ENCODE data around the gene KRT2.

Gene KRT2

GRCh38 chr12:52651726-52652261 is at the start of gene KRT2:
TSS of gene KRT2 (minus strand) at chr12:52652211. CDS start at chr12:52652142, 69 bp downstream.
- DNase-seq, result no peak
- in situ Hi-C loops (cut with MboI; ENCODE audit: low pct_unique_long_range_greater_than_20kb, low sequenced_read_pairs), result no loop called here

DNA sequence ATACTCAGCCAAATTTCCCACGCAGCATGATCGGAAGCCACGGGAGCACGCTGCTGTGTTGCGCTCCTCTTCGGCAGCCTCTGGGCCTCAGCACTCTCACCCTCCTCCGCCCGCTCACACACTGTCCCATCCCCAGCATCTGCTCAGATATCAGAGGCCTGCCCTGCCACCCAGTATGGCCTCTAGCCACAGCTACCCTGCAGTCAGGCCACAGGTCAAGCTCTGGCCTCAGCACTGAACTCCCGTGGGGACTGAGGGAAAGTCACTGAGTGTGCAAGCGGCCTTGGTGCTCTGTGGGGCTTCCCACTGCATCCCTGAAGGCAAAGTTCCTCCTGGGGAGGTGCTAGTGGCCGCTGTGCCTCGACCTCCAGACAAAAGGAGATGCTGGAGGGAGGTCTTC is 49.3 kb upstream of the KRT2 start:
- in situ Hi-C loops (cut with MboI; ENCODE audit: low pct_unique_long_range_greater_than_20kb, low sequenced_read_pairs), result no loop called here
- no peak for DNase-seq

GRCh38 chr12:52699960-52700359 is 47.9 kb upstream of the KRT2 start:
- DNase-seq, result no peak
- in situ Hi-C loops (cut with MboI; ENCODE audit: low pct_unique_long_range_greater_than_20kb, low sequenced_read_pairs), result no loop called here

DNA sequence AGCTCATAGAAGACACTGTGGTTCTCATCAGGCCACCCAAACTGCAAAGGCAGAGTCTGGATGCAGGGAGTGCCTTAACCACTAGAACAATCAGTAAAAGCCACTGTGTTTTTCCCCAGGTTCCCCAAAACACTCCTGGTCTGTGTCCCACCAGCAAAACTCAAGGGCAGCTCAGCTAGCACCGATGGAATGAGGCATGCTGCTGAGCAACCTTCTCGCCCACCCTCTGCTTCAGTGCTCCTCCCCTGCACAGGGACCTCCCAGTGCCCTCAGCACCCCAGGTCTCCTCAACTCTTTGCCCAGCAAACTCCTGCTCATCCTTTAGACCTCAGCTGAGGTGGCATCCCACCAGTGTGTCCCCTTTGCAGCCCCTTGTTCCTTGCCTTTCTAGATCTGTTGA is 47.4 kb upstream of the KRT2 start:
- in situ Hi-C loops (cut with MboI; ENCODE audit: low pct_unique_long_range_greater_than_20kb, low sequenced_read_pairs), result no loop called here
- DNase-seq, result no peak

DNA sequence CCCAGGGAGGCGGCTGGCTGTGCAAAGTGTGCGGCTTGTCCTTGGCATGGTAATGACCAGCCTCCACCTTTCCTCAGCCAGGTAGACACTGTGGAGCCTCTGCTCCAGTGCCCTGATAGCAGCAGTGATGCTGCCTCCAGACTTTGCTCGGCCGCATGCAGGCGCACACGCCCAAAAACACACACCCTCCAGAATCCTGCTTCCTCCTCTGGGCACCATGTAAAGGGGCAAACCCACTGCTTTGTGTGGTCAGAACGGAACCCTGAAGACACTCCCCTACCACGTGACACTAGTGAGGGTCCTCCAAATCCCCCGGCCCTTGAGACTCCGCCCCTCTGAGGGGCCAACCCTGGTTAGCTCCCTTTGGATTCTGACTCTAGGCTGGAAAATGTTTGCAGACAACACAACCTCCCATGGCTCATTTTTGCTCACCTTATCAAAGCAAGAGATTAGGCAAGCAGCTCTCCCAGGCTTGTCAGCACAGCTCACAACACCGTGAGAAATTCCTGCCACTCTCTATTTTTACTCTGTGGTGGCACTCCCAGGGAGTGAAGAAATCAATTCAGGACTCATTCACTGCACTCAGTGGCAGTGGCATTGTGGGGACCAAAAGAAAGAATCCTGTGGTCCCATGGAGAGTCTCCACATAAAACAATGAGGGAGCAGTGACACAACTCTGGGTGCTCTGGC is 46.8 kb upstream of the KRT2 start:
- in situ Hi-C loops (cut with MboI; ENCODE audit: low pct_unique_long_range_greater_than_20kb, low sequenced_read_pairs), result no loop called here
- no peak for DNase-seq

DNA sequence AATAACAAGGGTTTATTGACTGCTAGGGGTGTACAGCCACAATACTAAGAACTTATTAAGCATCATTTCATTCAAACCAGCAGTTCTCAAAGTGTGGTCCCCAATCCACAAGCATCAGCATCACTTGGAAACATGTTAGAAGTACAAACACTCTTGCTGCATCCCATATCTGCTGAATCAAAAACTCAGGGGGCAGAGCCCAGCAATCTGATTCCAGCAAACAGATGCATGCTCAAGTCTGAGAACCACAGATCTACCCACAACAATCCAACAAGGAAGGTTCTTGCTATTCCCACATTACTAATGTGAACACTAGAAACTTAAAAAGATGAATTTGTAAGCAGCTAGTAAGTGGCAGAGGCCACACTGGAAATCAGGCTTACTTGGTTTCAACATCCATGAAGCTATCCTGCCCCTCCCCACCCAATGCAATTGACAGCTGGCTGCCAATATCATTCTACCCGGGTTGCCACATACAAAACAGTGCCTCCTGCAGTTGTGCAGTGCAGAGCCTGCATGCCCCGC is 45.1 kb upstream of the KRT2 start:
- no peak for DNase-seq
- in situ Hi-C loops (cut with MboI; ENCODE audit: low pct_unique_long_range_greater_than_20kb, low sequenced_read_pairs), result no loop called here

DNA sequence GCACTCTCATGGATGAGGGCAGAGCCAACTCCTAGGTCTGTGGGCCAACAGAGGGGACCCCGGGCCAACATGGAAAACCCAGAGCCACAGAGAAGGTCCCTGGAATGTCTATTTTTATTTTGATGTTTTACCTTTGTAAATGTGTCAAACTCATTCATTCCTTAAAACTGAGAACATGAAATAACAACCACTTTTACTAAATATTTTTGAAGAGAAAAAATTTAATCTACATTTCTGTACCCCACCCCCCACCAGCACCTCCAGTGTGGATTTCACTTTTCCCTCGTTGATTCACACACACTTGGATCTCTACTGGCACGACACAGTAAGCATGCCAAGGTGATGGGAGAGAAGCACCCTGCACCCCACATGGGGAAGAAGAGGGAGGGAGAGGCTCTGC is 44.6 kb upstream of the KRT2 start:
- no peak for DNase-seq
- in situ Hi-C loops (cut with MboI; ENCODE audit: low pct_unique_long_range_greater_than_20kb, low sequenced_read_pairs), result no loop called here

DNA sequence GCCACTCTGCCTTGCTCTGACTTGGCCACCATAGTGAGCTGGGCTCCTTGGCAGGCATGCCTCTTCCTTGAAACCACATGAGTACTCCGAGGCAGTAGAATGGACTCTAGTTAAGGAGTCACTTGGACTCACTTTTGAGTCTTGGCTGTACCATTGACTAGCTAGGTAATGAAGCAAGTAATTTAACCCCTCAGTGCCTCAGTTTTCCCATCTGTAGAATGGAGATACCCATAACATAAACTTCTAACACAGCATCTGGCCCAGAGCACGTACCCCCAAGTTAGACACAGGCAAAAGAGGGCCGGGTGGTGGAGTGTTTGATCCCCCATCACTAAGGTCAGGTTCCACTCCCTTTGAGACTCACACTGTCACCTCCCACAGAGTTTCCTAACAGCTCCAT is 43.0 kb upstream of the KRT2 start:
- in situ Hi-C loops (cut with MboI; ENCODE audit: low pct_unique_long_range_greater_than_20kb, low sequenced_read_pairs), result no loop called here

DNA sequence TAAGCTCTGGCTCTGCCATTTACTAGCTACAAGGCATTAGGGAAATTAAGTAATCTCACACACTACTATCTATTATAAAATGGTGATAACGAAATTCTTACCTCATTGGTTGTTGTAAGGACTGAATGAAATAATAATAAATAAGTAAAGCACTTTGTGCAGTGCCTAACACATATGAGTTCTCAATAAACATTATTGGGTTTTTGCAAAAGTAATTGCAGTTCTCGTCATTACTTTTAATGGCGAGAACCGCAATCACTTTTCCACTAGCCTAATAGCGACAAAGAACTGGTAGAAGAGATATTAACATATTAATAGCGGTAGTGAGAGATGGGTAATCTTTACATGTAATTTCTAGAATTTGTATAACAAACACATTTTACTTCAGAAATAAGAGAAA is 42.1 kb upstream of the KRT2 start:
- in situ Hi-C loops (cut with MboI; ENCODE audit: low pct_unique_long_range_greater_than_20kb, low sequenced_read_pairs), result no loop called here
- DNase-seq, result no peak

More for the DNA sequence above, 43.0 kb upstream of the KRT2 start:
- DNase-seq, result no peak

DNA sequence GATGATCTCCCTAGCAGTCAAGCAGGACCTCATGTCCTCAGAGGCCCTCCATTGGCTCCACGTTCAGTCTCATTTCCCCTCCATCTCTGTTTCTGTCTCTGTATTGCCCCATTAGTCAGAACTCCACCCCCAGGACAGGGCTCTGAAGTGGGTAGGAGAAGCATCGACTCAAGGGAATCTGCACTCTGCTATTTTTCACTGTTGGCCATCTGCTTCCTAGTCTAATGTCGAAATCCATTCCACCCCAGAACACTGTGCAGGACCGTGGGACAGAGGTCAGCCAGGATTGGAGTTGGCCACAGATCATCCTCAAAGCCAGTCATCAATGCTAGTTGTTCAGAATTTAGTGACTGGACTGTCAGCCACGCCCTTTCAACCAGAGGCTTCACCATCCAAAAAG is 41.2 kb upstream of the KRT2 start:
- DNase-seq, result no peak
- in situ Hi-C loops (cut with MboI; ENCODE audit: low pct_unique_long_range_greater_than_20kb, low sequenced_read_pairs), result no loop called here

- in situ Hi-C loops (cut with MboI; ENCODE audit: low pct_unique_long_range_greater_than_20kb, low sequenced_read_pairs), result no loop called here
- no peak for DNase-seq
These were observed 40.2 kb upstream of the KRT2 start for GRCh38 chr12:52692254-52692653.

DNA sequence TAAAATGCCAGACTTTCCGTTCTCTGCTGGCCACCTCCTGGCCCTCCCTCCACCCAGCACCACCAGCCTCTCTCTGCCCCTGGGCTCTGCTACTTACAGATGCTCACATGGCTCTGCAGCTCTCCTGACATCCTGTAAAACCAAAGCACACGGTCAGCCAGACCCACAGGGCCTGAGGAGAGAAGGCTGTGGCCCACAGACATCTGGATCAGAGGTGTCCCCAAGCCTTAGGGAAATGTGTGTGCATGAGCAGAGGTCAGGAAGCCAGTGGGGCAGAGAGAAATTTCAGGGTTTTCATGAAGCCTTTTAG is 39.8 kb upstream of the KRT2 start:
- in situ Hi-C loops (cut with MboI; ENCODE audit: low pct_unique_long_range_greater_than_20kb, low sequenced_read_pairs), result no loop called here
- DNase-seq, result no peak

GRCh38 chr12:52691076-52691840 is 39.2 kb upstream of the KRT2 start:
- DNase-seq, result no peak
- in situ Hi-C loops (cut with MboI; ENCODE audit: low pct_unique_long_range_greater_than_20kb, low sequenced_read_pairs), result no loop called here

- DNase-seq, result no peak
- in situ Hi-C loops (cut with MboI; ENCODE audit: low pct_unique_long_range_greater_than_20kb, low sequenced_read_pairs), result no loop called here
These were observed 38.5 kb upstream of the KRT2 start for GRCh38 chr12:52690351-52691075.

GRCh38 chr12:52689936-52690335 is 37.9 kb upstream of the KRT2 start:
- no peak for DNase-seq
- in situ Hi-C loops (cut with MboI; ENCODE audit: low pct_unique_long_range_greater_than_20kb, low sequenced_read_pairs), result no loop called here

DNA sequence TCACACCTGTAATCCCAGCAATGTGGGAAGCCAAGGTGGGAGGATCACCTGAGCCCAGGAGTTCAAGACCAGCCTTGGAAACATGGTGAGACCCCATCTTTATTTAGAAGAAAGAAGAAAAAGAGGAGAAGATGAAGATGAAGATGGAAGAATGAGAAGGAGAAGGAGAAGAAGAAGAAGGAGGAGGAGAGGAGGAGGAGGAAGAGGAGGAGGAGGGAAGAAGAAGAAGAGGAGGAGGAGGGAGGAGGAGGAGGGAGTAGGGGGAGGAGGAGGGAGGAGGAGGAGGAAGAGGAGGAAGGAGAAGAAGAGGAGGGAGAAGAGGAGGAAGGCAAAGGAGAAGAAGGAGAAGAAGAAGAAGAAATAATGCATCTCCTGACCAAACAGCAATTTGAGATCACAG is 37.2 kb upstream of the KRT2 start:
- in situ Hi-C loops (cut with MboI; ENCODE audit: low pct_unique_long_range_greater_than_20kb, low sequenced_read_pairs), result no loop called here
- no peak for DNase-seq

GRCh38 chr12:52688481-52688880 is 36.5 kb upstream of the KRT2 start:
- DNase-seq, result no peak
- in situ Hi-C loops (cut with MboI; ENCODE audit: low pct_unique_long_range_greater_than_20kb, low sequenced_read_pairs), result no loop called here

GRCh38 chr12:52687497-52688385 is 35.7 kb upstream of the KRT2 start:
- no peak for DNase-seq
- in situ Hi-C loops (cut with MboI; ENCODE audit: low pct_unique_long_range_greater_than_20kb, low sequenced_read_pairs), result no loop called here
